ENCODE measurements around the gene PCCA. TPM values are rescaled to one million over a fixed set of nuclear protein-coding genes. Genes with fewer than 3 reads are reported as not detected.

PCCA gene
- total RNA-seq, 1 experiment from 2014 or later, result 52.8 TPM

DNA sequence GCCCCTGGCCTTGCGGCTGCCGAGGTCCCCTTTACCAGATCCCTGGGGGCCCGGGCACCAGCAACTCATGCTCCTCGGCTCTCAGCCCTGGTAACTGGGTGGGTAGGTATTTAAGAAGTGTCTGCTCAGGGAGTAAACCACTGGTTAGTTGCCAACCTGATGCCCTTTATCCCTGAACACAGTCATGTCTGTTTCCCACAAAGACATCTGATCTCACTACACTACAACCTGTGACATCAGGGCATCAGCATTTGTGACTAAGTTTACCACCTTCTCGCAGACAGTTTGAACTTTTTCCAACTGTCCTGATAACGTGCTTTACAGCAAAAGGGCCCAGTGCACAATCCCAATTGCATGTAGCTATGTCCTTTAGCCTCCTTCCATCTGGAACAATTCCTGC, 477.6 kb downstream of the PCCA start:
- TF ChIP-seq GRHL2 (CRISPR knock-in tag; IDR thresholded peaks at IDR 0.05; ENCODE audit: insufficient replicate concordance, severe bottlenecking) (no peak), ZNF121 (CRISPR knock-in tag; IDR thresholded peaks at IDR 0.05) (no peak), ZNF396 (CRISPR knock-in tag; IDR thresholded peaks at IDR 0.05; ENCODE audit: borderline replicate concordance) (no peak), GTF2I (CRISPR knock-in tag; conservative IDR thresholded peaks at IDR 0.05) (no peak), CBFB (CRISPR knock-in tag; IDR thresholded peaks at IDR 0.05; ENCODE audit: low read depth) (no peak), PRRX2 (CRISPR knock-in tag; IDR thresholded peaks at IDR 0.05) (no peak), E2F4 (CRISPR knock-in tag; IDR thresholded peaks at IDR 0.05; ENCODE audit: borderline replicate concordance, low read depth) (no peak), ARID4B (CRISPR knock-in tag; IDR thresholded peaks at IDR 0.05; ENCODE audit: borderline replicate concordance) (no peak), IRF1 (CRISPR knock-in tag; IDR thresholded peaks at IDR 0.05) (no peak), ATF1 (CRISPR knock-in tag; IDR thresholded peaks at IDR 0.05) (no peak), TEAD1 (CRISPR knock-in tag; IDR thresholded peaks at IDR 0.05) (no peak), ESRRA (CRISPR knock-in tag; IDR thresholded peaks at IDR 0.05; ENCODE audit: borderline replicate concordance) (no peak), RELA (CRISPR knock-in tag; IDR thresholded peaks at IDR 0.05; ENCODE audit: borderline replicate concordance) (no peak), FOXK1 (CRISPR knock-in tag; IDR thresholded peaks at IDR 0.05) (no peak), JUN (CRISPR knock-in tag; IDR thresholded peaks at IDR 0.05) (no peak)
- TF ChIP-seq, protein P1, sequence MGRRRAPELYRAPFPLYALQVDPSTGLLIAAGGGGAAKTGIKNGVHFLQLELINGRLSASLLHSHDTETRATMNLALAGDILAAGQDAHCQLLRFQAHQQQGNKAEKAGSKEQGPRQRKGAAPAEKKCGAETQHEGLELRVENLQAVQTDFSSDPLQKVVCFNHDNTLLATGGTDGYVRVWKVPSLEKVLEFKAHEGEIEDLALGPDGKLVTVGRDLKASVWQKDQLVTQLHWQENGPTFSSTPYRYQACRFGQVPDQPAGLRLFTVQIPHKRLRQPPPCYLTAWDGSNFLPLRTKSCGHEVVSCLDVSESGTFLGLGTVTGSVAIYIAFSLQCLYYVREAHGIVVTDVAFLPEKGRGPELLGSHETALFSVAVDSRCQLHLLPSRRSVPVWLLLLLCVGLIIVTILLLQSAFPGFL (CRISPR knock-in tag; IDR thresholded peaks at IDR 0.05; ENCODE audit: borderline replicate concordance), result no peak
- TF ChIP-seq, protein P2, sequence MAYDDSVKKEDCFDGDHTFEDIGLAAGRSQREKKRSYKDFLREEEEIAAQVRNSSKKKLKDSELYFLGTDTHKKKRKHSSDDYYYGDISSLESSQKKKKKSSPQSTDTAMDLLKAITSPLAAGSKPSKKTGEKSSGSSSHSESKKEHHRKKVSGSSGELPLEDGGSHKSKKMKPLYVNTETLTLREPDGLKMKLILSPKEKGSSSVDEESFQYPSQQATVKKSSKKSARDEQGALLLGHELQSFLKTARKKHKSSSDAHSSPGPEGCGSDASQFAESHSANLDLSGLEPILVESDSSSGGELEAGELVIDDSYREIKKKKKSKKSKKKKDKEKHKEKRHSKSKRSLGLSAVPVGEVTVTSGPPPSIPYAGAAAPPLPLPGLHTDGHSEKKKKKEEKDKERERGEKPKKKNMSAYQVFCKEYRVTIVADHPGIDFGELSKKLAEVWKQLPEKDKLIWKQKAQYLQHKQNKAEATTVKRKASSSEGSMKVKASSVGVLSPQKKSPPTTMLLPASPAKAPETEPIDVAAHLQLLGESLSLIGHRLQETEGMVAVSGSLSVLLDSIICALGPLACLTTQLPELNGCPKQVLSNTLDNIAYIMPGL (CRISPR knock-in tag; IDR thresholded peaks at IDR 0.05), result no peak
- TF ChIP-seq, protein P3, sequence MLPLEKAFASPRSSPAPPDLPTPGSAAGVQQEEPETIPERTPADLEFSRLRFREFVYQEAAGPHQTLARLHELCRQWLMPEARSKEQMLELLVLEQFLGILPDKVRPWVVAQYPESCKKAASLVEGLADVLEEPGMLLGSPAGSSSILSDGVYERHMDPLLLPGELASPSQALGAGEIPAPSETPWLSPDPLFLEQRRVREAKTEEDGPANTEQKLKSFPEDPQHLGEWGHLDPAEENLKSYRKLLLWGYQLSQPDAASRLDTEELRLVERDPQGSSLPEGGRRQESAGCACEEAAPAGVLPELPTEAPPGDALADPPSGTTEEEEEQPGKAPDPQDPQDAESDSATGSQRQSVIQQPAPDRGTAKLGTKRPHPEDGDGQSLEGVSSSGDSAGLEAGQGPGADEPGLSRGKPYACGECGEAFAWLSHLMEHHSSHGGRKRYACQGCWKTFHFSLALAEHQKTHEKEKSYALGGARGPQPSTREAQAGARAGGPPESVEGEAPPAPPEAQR (CRISPR knock-in tag; IDR thresholded peaks at IDR 0.05), result no peak
- no peak overlapping the region for H3K4me3 Mint-ChIP-seq
- H3K36me3 Mint-ChIP-seq, result peaks cover 30% of the 10 kb centered on the region
- no peak overlapping the region for H3K27ac Mint-ChIP-seq
- DNase-seq (ENCODE audit: low spot score), result no peak
- H3K9me3 Mint-ChIP-seq, result peaks cover 45% of the 10 kb centered on the region
- POLR2A ChIA-PET, result no interaction called here
- H3K4me1 Mint-ChIP-seq, result peaks cover 3% of the 10 kb centered on the region; the same call in 1 of the 2 replicates
- ATAC-seq, result no peak
- CTCF ChIA-PET, result no interaction called here
- peaks cover 4% of the 10 kb centered on the region; the same call in 1 of the 2 replicates for H3K27me3 Mint-ChIP-seq (ENCODE audit: low read depth)
